Mucosa of descending colon (tissue), 3 donors: ENCODE data around the gene NFS1. TPM values are rescaled to one million over a fixed set of nuclear protein-coding genes. Genes with fewer than 3 reads are reported as not detected.

ENCODE experiments used
- ATAC-seq: fragments of 200-7000 bp; cut with Tn5 transposase; one replicate; pipeline ENCODE4 v1.9.1; 2020; ENCODE audit warnings: mild to moderate bottlenecking, moderate library complexity
- DNase-seq, 3 donors: peaks; one replicate each; pipeline ENCODE4 v3.0.0-alpha.2; 2020
- H3K36me3 ChIP-seq: fragments of 200-600 bp; one replicate; pipeline ENCODE4 v1.8.0; 2021; ENCODE audit warnings: low read depth, mild to moderate bottlenecking
- H3K4me1 ChIP-seq: fragments of 200-600 bp; one replicate; pipeline ENCODE4 v1.8.0; 2021; ENCODE audit warnings: low read depth, mild to moderate bottlenecking
- H3K4me3 ChIP-seq: fragments of 200-600 bp; one replicate; pipeline ENCODE4 v1.8.0; 2021; ENCODE audit warnings: mild to moderate bottlenecking
- H3K9me3 ChIP-seq: fragments of 200-600 bp; one replicate; pipeline ENCODE4 v1.8.0; 2021; ENCODE audit warnings: mild to moderate bottlenecking
- intact Hi-C, 2 donors: fragments of 100-400 bp; cut with DNase I in 1 of 2; cut with micrococcal nuclease in 1 of 2; formaldehyde crosslinking; loops; one replicate each; pipeline versions ENCODE4 v1.11.0 to v1.11.1; 2022; cut with DNase I, micrococcal nuclease
- total RNA-seq, 3 donors: library from RNA; stranded (reverse); fragmentation: NEBNext Ultra II Directional in 2 of 3; extraction: Animal tissue kit (Norgen Biotek cat#: 25700) in 2 of 3; gene quantifications; one replicate each; pipeline versions ENCODE4 v1.2.1 to v1.2.4, GENCODE V29; 2021 to 2023
- TF ChIP-seq, protein P1 (sequence below): fragments of 200-600 bp; IDR thresholded peaks from one replicate; pipeline ENCODE4 v1.8.0; 2022; ENCODE audit warnings: antibody characterized with exemption, mild to moderate bottlenecking
- donor health status: DM: no; HTN: no; CAD: no; lungs with moderate emphysema.
- donor health status: DM: no; HTN: no; CAD: no.
- donor health status: DM: no; HTN: yes; CAD: no.

NFS1 gene
- total RNA-seq, 3 donors from 2014 or later = 31.2 to 42.8 (median 32.1) TPM

GRCh38 chr20:35669221-35669620 lies 29.9 kb downstream of the NFS1 start:
- intact Hi-C loops = no loop called here
- Histone ChIP-seq H3K9me3 (no peaks in the 10 kb centered on the region), H3K36me3 (no peaks in the 10 kb centered on the region), H3K4me3 (no peak overlapping the region), H3K4me1 (no peaks in the 10 kb centered on the region)
- TF ChIP-seq, protein P1, sequence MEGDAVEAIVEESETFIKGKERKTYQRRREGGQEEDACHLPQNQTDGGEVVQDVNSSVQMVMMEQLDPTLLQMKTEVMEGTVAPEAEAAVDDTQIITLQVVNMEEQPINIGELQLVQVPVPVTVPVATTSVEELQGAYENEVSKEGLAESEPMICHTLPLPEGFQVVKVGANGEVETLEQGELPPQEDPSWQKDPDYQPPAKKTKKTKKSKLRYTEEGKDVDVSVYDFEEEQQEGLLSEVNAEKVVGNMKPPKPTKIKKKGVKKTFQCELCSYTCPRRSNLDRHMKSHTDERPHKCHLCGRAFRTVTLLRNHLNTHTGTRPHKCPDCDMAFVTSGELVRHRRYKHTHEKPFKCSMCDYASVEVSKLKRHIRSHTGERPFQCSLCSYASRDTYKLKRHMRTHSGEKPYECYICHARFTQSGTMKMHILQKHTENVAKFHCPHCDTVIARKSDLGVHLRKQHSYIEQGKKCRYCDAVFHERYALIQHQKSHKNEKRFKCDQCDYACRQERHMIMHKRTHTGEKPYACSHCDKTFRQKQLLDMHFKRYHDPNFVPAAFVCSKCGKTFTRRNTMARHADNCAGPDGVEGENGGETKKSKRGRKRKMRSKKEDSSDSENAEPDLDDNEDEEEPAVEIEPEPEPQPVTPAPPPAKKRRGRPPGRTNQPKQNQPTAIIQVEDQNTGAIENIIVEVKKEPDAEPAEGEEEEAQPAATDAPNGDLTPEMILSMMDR = no peak
- no peak for ATAC-seq
- DNase-seq = no peak

DNA sequence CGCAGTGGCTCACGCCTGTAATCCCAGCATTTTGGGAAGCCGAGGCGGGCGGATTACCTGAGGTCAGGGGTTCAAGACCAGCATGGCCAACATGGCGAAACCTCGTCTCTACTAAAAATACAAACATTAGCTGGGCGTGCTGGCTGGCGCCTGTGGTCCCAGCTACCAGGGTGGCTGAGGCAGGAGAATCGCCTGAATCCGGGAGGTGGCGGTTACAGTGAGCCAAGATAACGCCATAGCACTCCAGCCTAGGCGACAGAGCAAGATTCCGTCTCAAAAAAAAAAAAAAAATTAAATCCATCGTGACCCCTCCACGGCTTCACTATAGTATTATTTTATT lies 33.2 kb downstream of the NFS1 start:
- Histone ChIP-seq H3K4me3 (no peak overlapping the region), H3K9me3 (no peaks in the 10 kb centered on the region), H3K4me1 (peaks cover 21% of the 10 kb centered on the region), H3K36me3 (no peaks in the 10 kb centered on the region)
- intact Hi-C loops = no loop called here
- ATAC-seq (no peak), DNase-seq (no peak)
- TF ChIP-seq, protein P1 = no peak

GRCh38 chr20:35664466-35665206 lies 34.5 kb downstream of the NFS1 start, which contains the start of the genes CPNE1 and RBM12:
TSS of gene CPNE1 (minus strand) at chr20:35664900. CDS start at chr20:35632923, 31,977 bp downstream.
TSS of gene RBM12 (minus strand) at chr20:35664900. CDS start at chr20:35655322, 9,578 bp downstream.
- intact Hi-C loops = no loop called here

GRCh38 chr20:35663516-35664465 lies 35.4 kb downstream of the NFS1 start:
- H3K9me3 ChIP-seq = no peaks in the 10 kb centered on the region
- peaks cover 25% of the 10 kb centered on the region for H3K4me1 ChIP-seq
- TF ChIP-seq, protein P1 = no peak
- ATAC-seq (peak; percentile 68), DNase-seq (peak; percentile 64 to 74 (median 70))
- no peaks in the 10 kb centered on the region for H3K36me3 ChIP-seq
- intact Hi-C loops = no loop called here
- peak overlapping the region; percentile 51 for H3K4me3 ChIP-seq

More at GRCh38 chr20:35664466-35665206, 34.5 kb downstream of the NFS1 start, which contains the start of the genes CPNE1 and RBM12:
- TF ChIP-seq, protein P1 = no peak
- ATAC-seq (peak; percentile 96), DNase-seq (peak; percentile 89 to 95 (median 95))
- H3K9me3 ChIP-seq = no peaks in the 10 kb centered on the region
- H3K4me3 ChIP-seq = peak within 1 kb of the TSS; percentile 51
- H3K4me1 ChIP-seq = peaks cover 21% of the 10 kb centered on the region
- no peaks in the 10 kb centered on the region for H3K36me3 ChIP-seq

- DNase-seq = no peak
- intact Hi-C loops = no loop called here
- Histone ChIP-seq H3K9me3 (no peaks in the 10 kb centered on the region), H3K4me1 (peaks cover 30% of the 10 kb centered on the region), H3K4me3 (no peak overlapping the region), H3K36me3 (no peaks in the 10 kb centered on the region)
- TF ChIP-seq, protein P1 = no peak
- no peak for ATAC-seq
These were observed 36.6 kb downstream of the NFS1 start for GRCh38 chr20:35662551-35662950.
